ENCODE results near the gene LNX1.

The LNX1 gene

GRCh38 chr4:53499791-53500190 is 91.5 kb downstream of the LNX1 start:
- TF ChIP-seq GATA1 (IDR thresholded peaks at IDR 0.05; ENCODE audit: low read depth, low read length), result no peak
- no peak for TF ChIP-seq POLR2A (IDR thresholded peaks at IDR 0.05; ENCODE audit: low read length)
- DNase-seq, result no peak

- TF ChIP-seq POLR2A (IDR thresholded peaks at IDR 0.05; ENCODE audit: low read length) (no peak), GATA1 (IDR thresholded peaks at IDR 0.05; ENCODE audit: low read depth, low read length) (no peak)
- no peak for DNase-seq
These were observed 92.6 kb downstream of the LNX1 start for GRCh38 chr4:53498706-53499105.

GRCh38 chr4:53497487-53498244 is 93.6 kb downstream of the LNX1 start:
- no peak for TF ChIP-seq POLR2A (IDR thresholded peaks at IDR 0.05; ENCODE audit: low read length)
- no peak for TF ChIP-seq GATA1 (IDR thresholded peaks at IDR 0.05; ENCODE audit: low read depth, low read length)
- no peak for DNase-seq

- TF ChIP-seq GATA1 (IDR thresholded peaks at IDR 0.05; ENCODE audit: low read depth, low read length) (no peak), POLR2A (IDR thresholded peaks at IDR 0.05; ENCODE audit: low read length) (no peak)
These were observed 96.4 kb downstream of the LNX1 start for GRCh38 chr4:53494851-53495250.

GRCh38 chr4:53490965-53491622 is 100.2 kb downstream of the LNX1 start:
- DNase-seq, result peak; percentile 15 to 35
- TF ChIP-seq POLR2A (IDR thresholded peaks at IDR 0.05; ENCODE audit: low read length) (no peak), GATA1 (IDR thresholded peaks at IDR 0.05; ENCODE audit: low read depth, low read length) (no peak)

More at GRCh38 chr4:53494851-53495250, 96.4 kb downstream of the LNX1 start:
- no peak for DNase-seq

GRCh38 chr4:53490161-53490956 is 100.9 kb downstream of the LNX1 start:
- DNase-seq, result no peak
- TF ChIP-seq GATA1 (IDR thresholded peaks at IDR 0.05; ENCODE audit: low read depth, low read length), result no peak
- TF ChIP-seq POLR2A (IDR thresholded peaks at IDR 0.05; ENCODE audit: low read length), result no peak

- TF ChIP-seq GATA1 (IDR thresholded peaks at IDR 0.05; ENCODE audit: low read depth, low read length) (no peak), POLR2A (IDR thresholded peaks at IDR 0.05; ENCODE audit: low read length) (no peak)
- peak in 1 of 2 experiments; percentile 33 for DNase-seq
These were observed 101.9 kb downstream of the LNX1 start for GRCh38 chr4:53489279-53489889.

- no peak for DNase-seq
- no peak for TF ChIP-seq POLR2A (IDR thresholded peaks at IDR 0.05; ENCODE audit: low read length)
- TF ChIP-seq GATA1 (IDR thresholded peaks at IDR 0.05; ENCODE audit: low read depth, low read length), result no peak
These were observed 103.5 kb downstream of the LNX1 start for GRCh38 chr4:53487766-53488165.

- no peak for DNase-seq
These were observed 105.6 kb downstream of the LNX1 start for GRCh38 chr4:53485658-53486040.

GRCh38 chr4:53484911-53485657 is 106.2 kb downstream of the LNX1 start:
- TF ChIP-seq POLR2A (IDR thresholded peaks at IDR 0.05; ENCODE audit: low read length) (no peak), GATA1 (IDR thresholded peaks at IDR 0.05; ENCODE audit: low read depth, low read length) (no peak)
- no peak for DNase-seq

More at GRCh38 chr4:53485658-53486040, 105.6 kb downstream of the LNX1 start:
- no peak for TF ChIP-seq GATA1 (IDR thresholded peaks at IDR 0.05; ENCODE audit: low read depth, low read length)
- TF ChIP-seq POLR2A (IDR thresholded peaks at IDR 0.05; ENCODE audit: low read length), result no peak

GRCh38 chr4:53483250-53483649 is 108.0 kb downstream of the LNX1 start:
- TF ChIP-seq POLR2A (IDR thresholded peaks at IDR 0.05; ENCODE audit: low read length) (no peak), GATA1 (IDR thresholded peaks at IDR 0.05; ENCODE audit: low read depth, low read length) (no peak)
- no peak for DNase-seq

GRCh38 chr4:53481586-53481985 is 109.7 kb downstream of the LNX1 start:
- TF ChIP-seq GATA1 (IDR thresholded peaks at IDR 0.05; ENCODE audit: low read depth, low read length) (no peak), POLR2A (IDR thresholded peaks at IDR 0.05; ENCODE audit: low read length) (no peak)
- DNase-seq, result no peak

- DNase-seq, result no peak
- TF ChIP-seq POLR2A (IDR thresholded peaks at IDR 0.05; ENCODE audit: low read length), result no peak
- TF ChIP-seq GATA1 (IDR thresholded peaks at IDR 0.05; ENCODE audit: low read depth, low read length), result no peak
These were observed 110.4 kb downstream of the LNX1 start for GRCh38 chr4:53480909-53481308.
